ENCODE data around the gene GATB.

The GATB gene

DNA sequence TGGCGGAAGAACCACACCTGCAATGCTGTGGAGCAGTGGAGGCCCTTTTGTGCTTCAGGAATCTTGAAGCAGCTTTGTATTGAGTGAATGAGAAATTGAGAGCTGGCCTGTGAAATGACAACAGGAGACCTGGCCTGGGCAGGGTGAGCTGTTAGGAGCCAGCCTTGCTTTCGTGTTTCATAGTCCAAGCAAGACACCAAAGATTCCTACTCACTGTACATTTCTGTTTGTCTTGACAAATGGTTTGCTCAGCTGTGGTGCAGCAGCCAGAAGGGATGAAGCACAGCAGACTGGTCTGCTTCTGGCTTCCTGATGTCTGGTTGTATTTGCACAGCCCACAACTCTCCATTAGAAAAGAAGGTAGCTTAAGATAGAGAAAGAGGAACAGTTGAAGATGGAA lies 96.5 kb downstream of the GATB start:
- no peak for TF ChIP-seq POLR2A (IDR thresholded peaks at IDR 0.05; ENCODE audit: low read length)
- no peak for TF ChIP-seq GATA1 (IDR thresholded peaks at IDR 0.05; ENCODE audit: low read depth, low read length)

DNA sequence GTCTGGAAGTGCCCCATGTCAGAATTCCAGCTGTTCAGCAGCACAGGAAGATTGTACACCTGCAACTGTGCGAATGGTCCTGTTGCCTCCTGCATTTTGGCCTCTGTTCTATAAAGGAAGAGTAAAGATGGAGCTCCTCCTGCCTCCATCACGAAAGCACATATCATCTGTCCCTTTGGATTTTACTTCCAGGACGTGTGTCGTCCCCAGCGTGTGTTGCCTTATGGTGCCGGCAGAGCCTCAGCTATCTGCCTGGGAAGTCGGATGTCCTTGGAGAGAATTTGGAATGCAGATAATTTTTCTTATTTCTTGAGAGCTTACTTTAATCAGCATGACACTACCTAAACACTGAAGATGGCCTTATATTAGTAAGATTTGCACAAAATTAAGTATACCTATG lies 97.7 kb downstream of the GATB start:
- no peak for DNase-seq
- TF ChIP-seq GATA1 (IDR thresholded peaks at IDR 0.05; ENCODE audit: low read depth, low read length) (no peak), POLR2A (IDR thresholded peaks at IDR 0.05; ENCODE audit: low read length) (no peak)

More for the DNA sequence above, 96.5 kb downstream of the GATB start:
- no peak for DNase-seq

DNA sequence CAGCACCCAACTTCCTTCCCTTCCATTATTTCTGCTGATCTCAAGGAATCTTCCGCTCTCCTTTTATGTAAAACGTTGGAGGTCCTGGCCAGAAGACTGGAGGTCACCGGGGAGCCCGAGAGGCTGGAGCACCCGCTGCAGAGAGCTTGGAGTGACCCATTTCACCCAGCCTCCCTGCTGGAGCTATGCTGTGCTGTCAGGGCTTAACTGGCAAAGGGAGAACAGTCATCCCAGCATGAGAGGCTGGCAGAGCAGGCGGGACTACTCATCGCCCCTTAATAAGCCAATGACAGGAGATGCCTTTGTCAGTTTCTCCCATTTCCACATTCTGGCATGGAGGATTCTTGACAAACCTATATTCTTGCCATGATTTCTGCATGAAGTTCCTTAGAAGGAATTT lies 98.9 kb downstream of the GATB start:
- DNase-seq = no peak
- no peak for TF ChIP-seq GATA1 (IDR thresholded peaks at IDR 0.05; ENCODE audit: low read depth, low read length)
- no peak for TF ChIP-seq POLR2A (IDR thresholded peaks at IDR 0.05; ENCODE audit: low read length)

DNA sequence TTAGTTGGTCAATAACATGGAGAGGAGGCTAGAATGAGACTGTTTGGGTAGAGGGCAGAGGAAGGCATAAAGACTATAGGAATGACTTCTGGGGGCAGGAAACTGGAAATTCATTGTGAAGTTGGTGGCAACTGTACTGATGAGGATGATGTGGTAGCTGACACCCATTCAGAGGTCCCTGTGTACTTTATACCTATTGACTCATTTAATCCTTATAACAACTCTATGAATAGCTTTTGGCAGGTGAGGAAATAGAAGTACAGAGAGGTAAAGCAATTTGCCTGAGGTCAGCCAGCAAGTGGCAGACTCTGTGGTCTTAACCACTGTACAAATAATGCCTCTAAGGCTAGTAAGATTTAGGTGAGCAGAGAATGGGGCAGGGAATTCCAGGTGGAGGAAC lies 100.1 kb downstream of the GATB start:
- TF ChIP-seq POLR2A (IDR thresholded peaks at IDR 0.05; ENCODE audit: low read length) (no peak), GATA1 (IDR thresholded peaks at IDR 0.05; ENCODE audit: low read depth, low read length) (no peak)
- no peak for DNase-seq

DNA sequence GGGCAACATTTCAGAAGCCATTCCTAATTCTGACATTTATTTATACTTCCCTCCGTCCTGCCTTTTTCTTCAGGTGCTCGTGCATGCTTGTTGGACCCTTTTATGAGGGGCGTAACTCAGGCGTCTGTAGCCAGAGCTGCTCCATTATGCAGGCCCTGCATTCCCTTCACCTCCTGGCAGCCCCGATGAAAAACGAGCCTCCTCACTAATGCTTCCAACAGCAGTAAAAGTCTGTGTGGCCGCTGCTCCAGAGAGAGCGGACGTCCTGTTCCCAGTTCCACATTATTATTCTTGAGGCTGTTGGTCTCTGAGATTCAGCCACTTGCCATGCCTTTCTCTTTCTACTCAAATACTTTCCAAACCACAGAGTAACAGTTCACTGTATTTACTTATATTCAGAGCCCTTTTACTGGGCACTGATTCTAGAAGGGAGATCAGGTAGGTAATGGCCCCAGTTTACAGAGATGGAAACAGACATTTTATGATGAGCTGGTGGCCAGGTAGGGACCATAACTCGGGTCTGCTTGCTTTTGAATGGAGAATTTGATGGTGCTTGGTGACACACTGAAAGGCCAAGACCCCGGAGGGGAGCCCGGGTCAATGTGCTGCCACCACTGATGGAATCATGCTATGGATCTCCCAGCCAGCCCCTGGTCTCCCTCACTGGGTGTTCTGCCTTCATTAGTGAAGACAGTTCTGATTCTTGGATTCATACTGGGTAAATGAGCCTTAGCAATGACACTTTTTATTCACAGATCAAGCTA lies 101.0 kb downstream of the GATB start:
- TF ChIP-seq POLR2A (IDR thresholded peaks at IDR 0.05; ENCODE audit: low read length) (no peak), GATA1 (IDR thresholded peaks at IDR 0.05; ENCODE audit: low read depth, low read length) (no peak)
- no peak for DNase-seq

DNA sequence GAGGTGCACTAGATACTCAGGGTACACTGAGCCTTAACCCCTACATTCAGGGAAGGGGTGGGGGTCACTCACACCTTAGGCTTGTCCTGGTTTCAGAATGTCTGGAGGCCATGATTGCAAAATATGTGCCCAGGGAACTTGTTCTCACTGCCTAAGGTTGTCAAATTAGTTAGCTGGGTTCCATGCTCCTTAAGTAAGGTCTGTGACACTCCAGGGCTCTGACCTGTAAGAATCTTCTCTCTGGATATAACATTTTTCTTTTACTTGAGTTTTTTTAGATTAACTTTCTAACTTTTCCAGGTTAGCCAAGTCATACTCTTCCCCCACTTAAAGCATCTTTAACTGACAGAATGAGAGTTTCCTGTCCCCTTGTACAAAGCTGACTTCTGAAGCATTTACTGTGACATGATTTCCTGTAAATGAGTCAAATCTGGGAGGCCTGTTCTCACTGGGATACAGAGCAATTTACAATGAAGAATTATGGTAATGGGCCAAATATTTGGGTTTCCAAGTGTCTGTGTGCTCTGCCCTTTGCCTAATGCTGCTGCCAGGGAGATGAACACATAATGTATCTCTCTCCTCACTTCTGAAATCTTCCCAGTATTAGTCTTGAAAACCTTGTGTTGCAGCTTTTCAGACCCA lies 101.7 kb downstream of the GATB start:
- TF ChIP-seq GATA1 (IDR thresholded peaks at IDR 0.05; ENCODE audit: low read depth, low read length) (no peak), POLR2A (IDR thresholded peaks at IDR 0.05; ENCODE audit: low read length) (no peak)
- no peak for DNase-seq

DNA sequence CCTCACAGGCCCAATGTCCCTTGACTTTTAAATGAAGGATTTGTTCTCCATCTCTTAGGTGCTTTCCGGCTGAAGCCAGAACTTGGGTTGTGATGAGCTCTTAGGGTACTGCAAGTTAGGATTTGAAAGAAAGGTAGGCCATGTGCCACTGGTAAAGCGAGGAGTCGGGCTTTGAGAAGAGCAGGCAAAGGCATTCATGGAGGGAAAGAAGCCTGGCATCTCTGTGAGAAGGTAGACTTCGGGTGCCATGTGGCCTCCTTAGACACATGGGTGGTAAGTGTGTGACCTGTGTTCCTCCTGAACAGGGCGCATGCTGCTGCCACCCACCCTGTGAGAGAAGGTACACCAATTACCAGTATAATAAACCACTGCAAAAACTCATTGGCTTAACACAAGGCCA lies 102.9 kb downstream of the GATB start:
- no peak for TF ChIP-seq GATA1 (IDR thresholded peaks at IDR 0.05; ENCODE audit: low read depth, low read length)
- TF ChIP-seq POLR2A (IDR thresholded peaks at IDR 0.05; ENCODE audit: low read length) = no peak
- no peak for DNase-seq

DNA sequence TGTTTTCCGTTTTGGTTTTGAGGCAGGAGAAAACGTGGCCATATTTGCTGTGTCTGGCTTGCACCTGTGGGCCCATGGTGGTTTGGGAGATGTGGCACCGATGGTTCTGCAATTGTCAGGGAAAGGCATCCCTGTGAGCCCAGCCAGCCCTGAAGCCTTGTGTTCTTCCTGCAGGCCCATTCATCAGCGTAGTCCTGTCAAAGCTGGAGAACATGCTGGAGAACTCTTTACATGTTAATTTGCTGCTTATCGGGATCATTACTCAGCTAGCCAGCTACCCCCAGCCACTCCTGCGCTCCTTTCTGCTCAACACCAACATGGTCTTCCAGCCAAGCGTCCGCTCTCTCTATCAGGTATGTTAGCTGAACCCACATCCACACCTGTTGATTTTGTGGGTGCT lies 104.7 kb downstream of the GATB start:
- TF ChIP-seq GATA1 (IDR thresholded peaks at IDR 0.05; ENCODE audit: low read depth, low read length) (no peak), POLR2A (IDR thresholded peaks at IDR 0.05; ENCODE audit: low read length) (no peak)
- no peak for DNase-seq

DNA sequence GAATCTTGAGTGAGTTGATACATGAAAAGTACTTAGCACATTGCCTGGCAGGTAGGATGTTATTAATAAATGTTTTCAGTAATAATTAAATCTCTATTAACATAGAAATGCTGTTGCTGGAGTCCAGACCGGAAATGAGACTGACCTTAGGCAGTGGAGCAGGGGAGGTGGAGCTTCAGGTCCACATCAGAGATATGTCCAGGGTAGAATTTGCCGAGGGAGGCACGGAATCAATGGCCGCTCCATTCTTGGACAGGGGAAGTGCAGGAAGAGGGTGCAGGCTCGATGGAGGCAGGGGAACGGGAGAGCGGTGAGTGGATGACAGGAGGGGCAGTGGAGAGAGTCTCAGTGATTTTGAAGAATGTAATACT lies 107.3 kb downstream of the GATB start:
- TF ChIP-seq POLR2A (IDR thresholded peaks at IDR 0.05; ENCODE audit: low read length) = no peak
- no peak for TF ChIP-seq GATA1 (IDR thresholded peaks at IDR 0.05; ENCODE audit: low read depth, low read length)
- no peak for DNase-seq

DNA sequence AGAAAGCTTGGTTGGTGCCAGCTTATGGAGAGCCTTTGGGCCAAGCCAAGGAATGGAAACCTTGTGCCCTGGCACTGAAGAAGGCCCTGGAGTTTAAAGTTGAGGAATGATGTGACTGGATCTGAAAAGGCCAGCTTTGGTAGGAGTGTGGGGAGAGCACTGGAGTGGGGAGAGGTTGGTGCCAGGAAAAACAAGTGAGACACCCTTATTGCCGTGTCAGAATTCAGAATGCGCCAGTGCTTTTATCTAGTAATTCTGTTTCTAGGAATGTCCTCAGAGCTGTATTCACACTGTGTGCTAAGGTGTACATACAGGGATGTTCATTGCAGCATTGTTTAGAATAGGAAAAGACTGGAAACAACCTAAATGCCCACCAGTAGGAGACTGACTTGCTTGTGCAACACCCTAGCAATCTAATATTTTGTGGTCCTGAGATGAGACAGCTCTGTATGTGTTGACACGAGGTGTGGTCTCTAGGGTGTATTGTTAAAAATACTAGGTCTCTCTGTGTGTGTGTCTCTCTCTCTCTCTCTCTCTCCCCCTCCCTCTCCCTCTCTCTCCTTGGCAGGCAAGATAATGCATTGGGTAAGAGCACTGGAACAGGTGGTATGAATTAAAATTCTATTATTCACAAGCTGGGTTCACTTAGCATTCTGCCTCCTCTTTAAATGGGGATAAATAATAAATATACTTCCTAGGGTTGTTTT lies 107.8 kb downstream of the GATB start:
- DNase-seq = no peak
- no peak for TF ChIP-seq GATA1 (IDR thresholded peaks at IDR 0.05; ENCODE audit: low read depth, low read length)
- TF ChIP-seq POLR2A (IDR thresholded peaks at IDR 0.05; ENCODE audit: low read length) = no peak

DNA sequence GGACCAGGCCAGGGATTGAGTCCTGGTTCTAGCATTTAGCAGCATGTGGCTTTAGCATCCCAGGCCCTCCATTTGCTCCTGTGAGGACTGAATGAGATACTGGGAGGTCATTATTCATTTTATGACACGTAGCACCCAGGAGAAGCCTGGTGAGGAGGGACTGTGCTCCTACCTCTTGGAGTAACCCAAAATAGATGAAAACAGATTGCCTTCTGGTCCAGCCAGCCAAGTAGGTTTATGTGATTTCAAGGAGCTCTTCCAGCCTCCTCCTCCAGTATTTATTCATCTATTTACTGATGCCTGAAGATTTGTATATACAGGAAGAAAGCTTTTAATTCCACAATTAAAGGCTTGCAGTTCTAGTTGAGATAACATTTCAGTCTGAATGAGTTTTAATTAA lies 109.3 kb downstream of the GATB start:
- DNase-seq = no peak
- TF ChIP-seq POLR2A (IDR thresholded peaks at IDR 0.05; ENCODE audit: low read length) = no peak
- TF ChIP-seq GATA1 (IDR thresholded peaks at IDR 0.05; ENCODE audit: low read depth, low read length) = no peak

DNA sequence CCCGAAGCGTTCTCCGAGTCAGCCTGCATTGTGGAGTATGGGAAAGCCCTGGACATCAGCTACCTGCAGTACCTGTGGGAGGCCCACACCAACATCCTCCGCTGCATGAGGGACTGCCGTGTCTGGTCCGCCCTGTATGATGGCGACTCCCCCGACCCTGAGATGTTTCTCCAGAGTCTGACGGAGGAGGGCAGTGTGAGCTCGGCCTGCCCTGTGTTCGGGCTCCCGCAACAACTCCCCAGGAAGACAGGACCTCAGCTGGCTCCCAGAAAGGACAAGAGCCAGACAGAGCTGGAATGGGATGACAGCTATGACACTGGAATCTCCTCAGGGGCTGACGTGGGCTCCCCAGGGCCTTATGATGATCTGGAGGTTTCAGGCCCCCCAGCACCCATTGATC lies 111.3 kb downstream of the GATB start:
- no peak for DNase-seq
- TF ChIP-seq POLR2A (IDR thresholded peaks at IDR 0.05; ENCODE audit: low read length) = no peak
- TF ChIP-seq GATA1 (IDR thresholded peaks at IDR 0.05; ENCODE audit: low read depth, low read length) = no peak

DNA sequence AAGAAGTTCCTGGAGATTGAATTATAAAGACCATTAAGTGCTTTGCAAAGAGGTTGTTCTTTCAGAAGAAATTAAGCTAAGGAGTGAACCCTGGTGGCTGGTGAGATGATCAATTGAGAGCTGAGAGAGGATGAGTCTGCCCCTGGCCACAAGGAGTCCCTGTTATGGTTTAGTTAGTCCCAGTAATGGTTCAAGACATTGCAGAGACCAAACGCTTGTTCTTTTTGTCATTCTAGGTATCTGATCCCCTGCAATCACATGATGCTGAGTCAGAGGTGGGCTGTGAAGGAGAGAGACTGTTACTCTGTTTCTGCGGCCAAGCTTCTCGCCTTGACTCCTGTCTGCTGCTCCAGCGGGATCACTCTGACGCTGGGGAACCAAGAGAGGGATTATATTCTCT lies 114.5 kb downstream of the GATB start:
- peak; percentile 10 to 22 for DNase-seq
- TF ChIP-seq POLR2A (IDR thresholded peaks at IDR 0.05; ENCODE audit: low read length) (no peak), GATA1 (IDR thresholded peaks at IDR 0.05; ENCODE audit: low read depth, low read length) (no peak)

DNA sequence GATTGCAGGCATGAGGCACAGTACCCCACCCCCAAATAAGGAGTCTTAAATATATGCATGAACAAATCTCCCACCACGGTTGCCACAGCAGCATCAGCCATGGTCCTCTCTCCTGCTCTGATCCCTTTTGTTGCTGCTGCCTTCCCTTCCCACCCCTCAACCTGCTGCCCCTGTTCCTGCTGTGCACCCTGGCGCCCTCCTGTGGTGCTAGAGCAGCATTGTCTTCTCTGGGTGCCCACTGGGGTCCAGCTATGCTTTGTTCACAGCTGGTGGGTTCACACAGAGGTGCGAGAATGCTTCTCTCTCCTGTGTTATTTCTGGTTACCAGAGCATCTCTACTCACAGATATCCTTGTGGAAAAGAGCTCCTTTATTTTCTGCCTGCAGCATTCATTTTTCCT lies 116.2 kb downstream of the GATB start:
- DNase-seq = peak; percentile 20 to 53
- no peak for TF ChIP-seq GATA1 (IDR thresholded peaks at IDR 0.05; ENCODE audit: low read depth, low read length)

DNA sequence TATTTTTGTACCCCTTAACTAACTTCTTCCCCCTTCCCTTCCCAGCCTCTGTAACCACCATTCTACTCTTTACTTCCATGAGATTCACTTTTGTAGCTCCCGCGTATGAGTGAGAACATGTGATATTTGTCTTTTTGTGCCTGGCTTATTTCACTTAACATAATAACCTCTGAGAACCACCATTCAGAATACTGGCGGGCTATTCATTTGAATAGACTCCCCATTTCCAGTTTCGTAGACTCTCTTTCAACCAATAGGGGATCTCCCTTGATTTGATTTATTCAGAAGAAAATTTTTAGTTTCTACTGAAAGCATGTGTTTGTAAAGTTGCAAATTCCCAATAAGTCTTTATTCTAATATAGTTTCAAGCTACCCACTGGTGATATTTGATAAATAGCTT lies 117.2 kb downstream of the GATB start:
- DNase-seq = no peak
- TF ChIP-seq GATA1 (IDR thresholded peaks at IDR 0.05; ENCODE audit: low read depth, low read length) = no peak
- no peak for TF ChIP-seq POLR2A (IDR thresholded peaks at IDR 0.05; ENCODE audit: low read length)
